ENCODE measurements around the gene FARP1.
"Not testable (repeated sequence)": the region's sequence is repeated elsewhere in the genome, so short reads cannot be mapped to it uniquely, and the experiment has no call there.

FARP1 gene

DNA sequence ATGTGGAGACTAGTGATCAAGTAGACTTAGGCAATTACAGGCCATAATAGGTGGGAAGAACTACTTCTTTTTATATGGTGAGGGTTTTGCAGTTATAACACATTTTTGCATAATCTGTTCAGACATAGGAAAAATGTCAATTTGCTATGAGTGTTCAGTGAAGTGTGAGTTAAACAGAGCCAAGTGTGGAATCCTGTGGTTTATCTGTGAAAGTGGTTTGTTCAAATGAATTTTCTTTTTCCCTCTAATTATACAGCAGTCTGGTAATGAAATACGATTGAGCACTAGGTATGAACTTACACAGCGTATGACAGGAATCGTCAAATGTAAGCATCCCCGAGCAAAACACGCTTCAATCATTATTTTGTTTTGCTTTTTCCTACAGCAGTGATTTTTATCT is 255.7 kb downstream of the FARP1 start:
- DNase-seq (ENCODE audit: low read depth in 3 of 3) = no peak

- no peak for DNase-seq (ENCODE audit: low read depth in 3 of 3)
These were observed 256.9 kb downstream of the FARP1 start for GRCh38 chr13:98399756-98400155.

DNA sequence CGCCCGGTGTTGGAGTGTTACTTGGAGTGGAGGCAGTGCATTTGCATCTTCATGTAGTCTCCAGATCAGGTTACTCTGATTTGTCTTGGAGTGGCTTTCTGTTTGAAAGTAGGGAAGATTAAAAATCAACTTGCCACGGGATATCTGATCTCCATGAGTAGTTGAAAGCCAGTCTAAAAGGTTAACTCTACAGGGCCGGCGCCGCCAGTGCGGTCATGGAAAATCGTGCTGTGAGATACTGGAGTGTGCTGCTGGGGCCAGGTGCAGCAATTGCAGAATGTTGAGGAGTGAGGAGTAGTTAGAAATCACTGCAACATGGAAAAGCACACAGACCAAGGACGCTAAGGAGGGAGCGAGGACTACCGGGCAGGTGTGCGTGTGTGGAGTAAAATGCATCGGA is 259.0 kb downstream of the FARP1 start:
- DNase-seq (ENCODE audit: low read depth in 3 of 3) = no peak

DNA sequence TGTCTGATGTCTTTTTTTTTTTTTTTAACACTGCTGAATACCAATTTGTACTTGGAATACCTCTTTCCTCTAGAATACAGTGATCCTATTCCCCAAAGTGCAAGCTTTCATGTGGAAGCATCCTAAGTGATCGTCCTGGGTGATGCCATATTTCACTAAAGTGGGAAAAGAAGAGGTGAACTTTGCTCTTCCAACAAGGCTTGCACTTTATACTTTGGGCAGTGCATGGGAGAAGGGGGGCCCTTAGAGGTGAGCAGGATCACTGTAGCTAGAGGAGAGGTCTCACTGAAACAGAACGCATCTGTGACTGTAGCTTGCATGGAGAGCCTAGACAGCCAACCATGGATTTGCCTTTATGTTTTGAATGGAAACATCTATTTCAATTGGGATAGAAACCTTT is 260.2 kb downstream of the FARP1 start:
- DNase-seq (ENCODE audit: low read depth in 3 of 3) = no peak

GRCh38 chr13:98405107-98405571 is 262.2 kb downstream of the FARP1 start:
- no peak for DNase-seq (ENCODE audit: low read depth in 3 of 3)

GRCh38 chr13:98405690-98406344 is 262.9 kb downstream of the FARP1 start:
- no peak for DNase-seq (ENCODE audit: low read depth in 3 of 3)

DNA sequence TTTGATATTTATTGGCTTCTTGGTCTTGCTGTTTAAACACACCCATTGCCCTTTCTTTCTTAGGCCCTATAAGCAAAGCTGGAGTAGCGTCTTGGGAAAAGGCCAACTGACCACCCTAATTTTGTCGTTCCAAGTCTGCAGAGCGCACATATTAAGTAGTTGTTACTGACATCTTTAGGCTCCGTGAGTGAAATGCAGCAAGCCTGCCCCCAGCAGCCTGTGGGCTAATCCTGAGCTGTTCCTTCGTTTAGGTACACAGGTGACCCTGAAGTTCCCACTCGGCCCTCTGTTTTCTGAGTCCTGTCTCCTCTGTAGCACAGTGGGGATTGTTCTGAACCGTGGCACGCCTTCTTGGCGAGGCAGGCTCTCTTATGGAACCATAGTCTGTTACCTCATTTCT is 263.5 kb downstream of the FARP1 start:
- DNase-seq (ENCODE audit: low read depth in 3 of 3) = no peak

DNA sequence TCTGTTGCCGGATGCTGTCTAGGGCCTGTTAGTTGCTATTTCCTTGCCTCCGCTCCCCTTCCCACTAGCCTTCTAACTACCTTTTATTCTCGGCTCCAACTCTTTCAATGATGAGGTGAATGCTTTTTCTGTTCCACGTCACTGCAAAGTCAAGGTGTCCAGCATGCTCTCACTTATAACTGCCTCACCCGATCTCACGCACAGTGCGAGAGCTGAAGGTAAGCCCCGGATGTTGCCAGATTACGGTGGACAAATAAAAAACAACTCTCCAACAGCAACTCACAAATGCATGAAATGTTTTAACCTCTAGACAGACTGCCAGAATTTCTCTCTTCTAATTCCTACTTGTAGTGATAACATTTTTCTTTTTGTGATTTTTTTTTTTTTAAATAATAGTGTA is 264.1 kb downstream of the FARP1 start:
- no peak for DNase-seq (ENCODE audit: low read depth in 3 of 3)

DNA sequence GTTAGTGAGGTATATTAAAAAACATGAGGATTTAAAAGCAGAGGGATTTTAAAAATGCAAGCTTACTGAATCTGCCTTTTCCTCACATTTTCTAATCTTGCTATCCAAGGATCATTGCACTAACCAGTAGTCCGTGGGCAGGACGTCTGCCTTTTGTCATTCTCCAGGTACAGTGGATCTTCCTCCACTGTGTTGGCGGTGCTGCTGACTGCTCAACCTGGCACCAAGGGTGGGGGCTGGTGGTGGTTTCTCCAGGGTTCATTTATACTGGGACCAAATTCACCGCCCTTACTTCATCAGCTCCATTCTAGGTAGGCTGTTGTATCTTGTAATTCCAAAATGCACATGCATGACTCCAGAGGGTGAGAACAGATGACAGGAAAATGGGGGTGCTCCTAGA is 264.7 kb downstream of the FARP1 start:
- no peak for DNase-seq (ENCODE audit: low read depth in 3 of 3)

DNA sequence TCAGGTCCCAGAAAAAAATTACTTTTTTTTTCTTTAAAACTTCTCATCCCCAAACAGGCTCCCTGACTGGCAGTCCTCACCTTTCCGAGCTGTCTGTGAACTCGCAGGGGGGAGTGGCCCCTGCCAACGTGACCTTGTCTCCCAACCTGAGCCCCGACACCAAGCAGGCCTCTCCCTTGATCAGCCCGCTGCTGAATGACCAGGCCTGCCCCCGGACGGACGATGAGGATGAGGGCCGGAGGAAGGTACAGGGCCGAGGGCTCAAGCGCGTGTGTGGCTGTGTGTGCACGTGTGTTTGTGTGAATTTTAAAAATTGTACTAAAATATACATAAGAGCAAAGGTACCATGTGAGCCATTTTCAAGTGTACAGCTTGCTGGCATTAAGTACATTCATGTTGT is 266.4 kb downstream of the FARP1 start:
- no peak for DNase-seq (ENCODE audit: low read depth in 3 of 3)

DNA sequence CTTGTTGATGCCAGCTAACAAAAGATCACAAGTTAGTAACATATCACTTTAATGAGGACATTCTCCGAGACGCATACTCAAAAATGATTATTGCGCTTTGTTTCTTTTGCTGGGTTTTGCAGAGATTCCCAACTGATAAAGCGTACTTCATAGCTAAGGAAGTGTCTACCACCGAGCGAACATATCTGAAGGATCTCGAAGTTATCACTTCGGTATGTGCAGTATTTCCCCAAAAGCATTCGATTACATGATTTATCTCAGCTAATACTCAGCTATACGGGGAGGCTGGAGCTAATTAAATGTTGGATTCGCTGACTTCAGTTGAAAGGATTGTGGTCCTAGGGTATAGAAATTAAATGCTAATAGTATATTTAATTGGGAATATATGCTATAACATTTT is 267.7 kb downstream of the FARP1 start:
- DNase-seq (ENCODE audit: low read depth in 3 of 3) = no peak

GRCh38 chr13:98411013-98411412 is 268.1 kb downstream of the FARP1 start:
- no peak for DNase-seq (ENCODE audit: low read depth in 3 of 3)

GRCh38 chr13:98411617-98412265 is 268.8 kb downstream of the FARP1 start:
- DNase-seq (ENCODE audit: low read depth in 3 of 3) = no peak

DNA sequence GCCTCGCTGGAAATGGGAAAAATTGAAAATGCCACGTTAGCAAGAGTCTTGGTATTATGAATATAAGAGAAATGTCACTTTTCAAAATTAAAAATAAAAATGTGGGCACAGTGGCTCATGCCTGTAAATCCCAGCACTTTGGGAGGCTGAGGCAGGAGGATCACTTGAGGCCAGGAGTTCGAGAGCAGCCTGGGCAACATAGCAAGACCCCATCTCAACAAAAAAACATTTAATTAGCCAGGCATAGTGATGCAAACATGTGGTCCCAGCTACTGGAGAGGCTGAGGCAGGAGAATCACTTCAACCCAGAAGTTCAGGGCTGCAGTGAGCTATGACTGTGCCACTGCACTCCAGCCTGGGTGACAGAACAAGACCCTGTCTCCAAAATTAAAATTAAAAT is 270.4 kb downstream of the FARP1 start:
- DNase-seq (ENCODE audit: low read depth in 3 of 3) = not testable (repeated sequence)

DNA sequence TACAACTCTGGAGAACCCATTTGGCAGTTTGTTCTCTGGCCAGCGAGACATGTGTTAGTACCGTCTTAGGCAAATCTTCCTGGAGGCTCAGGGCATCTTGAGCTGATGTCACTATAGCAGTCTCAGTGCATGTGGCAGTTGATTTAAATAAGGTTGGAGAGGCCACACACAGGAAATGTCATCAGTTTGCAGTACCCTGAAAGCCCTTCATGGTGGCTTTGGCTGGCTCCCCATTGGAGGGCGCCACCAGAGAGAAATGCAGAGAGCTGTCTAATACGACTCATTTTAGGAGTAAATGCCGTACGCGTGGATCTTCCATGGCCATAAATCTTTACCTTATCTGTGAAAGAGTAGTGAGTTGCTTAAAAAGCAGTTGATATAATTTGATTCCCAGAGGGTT is 270.9 kb downstream of the FARP1 start:
- DNase-seq (ENCODE audit: low read depth in 3 of 3) = no peak

- no peak for DNase-seq (ENCODE audit: low read depth in 3 of 3)
These were observed 272.6 kb downstream of the FARP1 start for GRCh38 chr13:98415326-98416070.

DNA sequence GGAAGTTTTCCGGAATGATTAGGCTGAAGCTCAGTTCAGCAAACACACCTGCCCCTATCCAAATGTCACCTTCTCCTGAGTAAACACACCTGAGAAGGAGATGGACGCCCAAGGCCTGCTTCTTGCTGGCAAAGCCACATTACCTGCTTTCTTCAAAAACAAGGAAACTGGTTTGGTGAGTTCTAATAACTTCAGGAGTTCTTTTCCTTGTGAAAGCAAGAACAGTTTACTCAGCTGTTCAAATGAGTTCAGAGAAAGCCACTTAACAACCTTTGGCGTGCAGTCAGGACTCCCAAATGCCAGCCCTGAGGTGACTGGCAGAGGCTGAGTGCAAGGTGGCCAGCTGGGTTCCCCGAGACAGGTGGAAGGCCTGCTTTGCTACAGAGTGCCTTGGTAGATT is 273.5 kb downstream of the FARP1 start:
- DNase-seq (ENCODE audit: low read depth in 3 of 3) = no peak

DNA sequence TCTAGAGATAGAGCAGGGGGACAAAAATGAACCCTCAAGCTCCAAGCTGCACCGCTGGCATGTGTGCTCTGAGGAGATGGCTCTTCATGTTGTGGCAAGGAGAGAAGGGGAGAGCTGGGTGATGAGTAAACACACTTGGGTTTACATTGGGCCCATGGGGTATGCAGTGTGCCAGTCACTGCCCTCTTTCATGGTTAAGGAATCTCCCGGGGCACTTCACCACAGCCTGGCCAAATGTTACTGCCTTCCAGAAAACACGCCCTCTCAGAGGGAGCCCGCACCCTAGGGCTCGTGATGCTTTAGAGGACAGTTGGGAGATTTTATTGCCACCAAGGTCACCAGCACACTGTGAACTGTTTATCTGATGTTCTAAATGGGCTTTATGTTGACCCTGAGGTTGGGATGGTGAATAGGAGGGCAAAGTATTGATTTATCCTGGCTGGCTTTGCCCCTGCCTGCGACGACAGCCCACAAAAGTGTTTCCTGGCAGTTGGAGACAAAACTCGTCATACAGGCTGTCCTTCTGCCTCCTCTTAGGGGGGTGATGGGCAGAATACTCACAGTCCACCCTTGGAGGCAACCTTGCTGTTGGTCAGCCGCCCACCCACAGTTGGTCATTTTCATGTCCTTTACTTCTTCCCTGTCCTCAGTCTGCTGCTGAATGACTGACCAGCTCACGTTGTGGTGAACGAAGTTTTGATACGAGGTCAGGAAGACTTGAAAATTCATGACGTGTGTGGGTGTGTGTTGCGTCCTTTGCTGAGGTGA is 277.1 kb downstream of the FARP1 start:
- no peak for DNase-seq (ENCODE audit: low read depth in 3 of 3)

- no peak for DNase-seq (ENCODE audit: low read depth in 3 of 3)
These were observed 277.8 kb downstream of the FARP1 start for GRCh38 chr13:98420554-98421175.

DNA sequence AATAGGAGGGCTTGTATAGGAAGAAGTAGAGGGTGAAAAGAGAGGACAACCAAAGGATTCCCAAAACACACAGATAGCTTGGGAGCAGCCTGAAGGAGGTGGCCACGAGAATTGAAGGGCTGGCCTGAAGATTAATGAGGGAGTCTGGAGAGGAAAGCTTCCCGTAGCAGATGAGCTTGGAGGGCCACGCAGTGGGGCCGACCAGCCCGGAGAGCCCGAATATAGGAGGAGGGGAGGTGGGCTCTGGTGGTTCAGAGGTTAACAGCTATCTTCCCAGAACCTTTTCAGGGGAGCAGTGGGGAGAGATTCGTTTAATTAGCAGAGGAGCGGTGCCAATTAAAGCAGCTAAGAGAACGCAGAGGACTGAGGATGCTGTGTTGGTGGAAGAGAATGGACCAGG is 279.2 kb downstream of the FARP1 start:
- no peak for DNase-seq (ENCODE audit: low read depth in 3 of 3)

- DNase-seq (ENCODE audit: low read depth in 3 of 3) = no peak
These were observed 280.5 kb downstream of the FARP1 start for GRCh38 chr13:98423417-98423816.
